Measurements from ENCODE around the gene ACBD3. TPM values are rescaled to one million over a fixed set of nuclear protein-coding genes. Genes with fewer than 3 reads are reported as not detected.

ACBD3 gene
- polyA plus RNA-seq, 4 donors: 16.1 to 42.4 (median 23.4) TPM

GRCh38 chr1:226098870-226099835, 87.4 kb downstream of the ACBD3 start:
- WGBS, 3 donors: 91 to 97% (median 94%) methylated on average over 3 of the region's 3 CpGs
- no peak for DNase-seq
- no peaks in the 10 kb centered on the region for H3K4me1 ChIP-seq (ENCODE audit: control insufficient read depth in 3 of 3, insufficient read depth in 2 of 3, low read depth in 1 of 3, low read length in 2 of 3)
- no peaks in the 10 kb centered on the region for H3K9me3 ChIP-seq (ENCODE audit: control insufficient read depth in 2 of 2, insufficient read depth in 1 of 2, low read depth in 1 of 2, low read length in 1 of 2)
- H3K27ac ChIP-seq (ENCODE audit: low read depth in 1 of 3, low read length in 2 of 3): no peak overlapping the region
- peaks cover 0 to 9% (median 0%) of the 10 kb centered on the region in 3 donors for H3K27me3 ChIP-seq (ENCODE audit: control insufficient read depth in 3 of 3, insufficient read depth in 3 of 3, low read length in 3 of 3)
- H3K4me3 ChIP-seq (ENCODE audit: low read depth in 1 of 3, low read length in 3 of 3): no peak overlapping the region
- H3K36me3 ChIP-seq (ENCODE audit: control insufficient read depth in 3 of 3, insufficient read depth in 2 of 3, low read depth in 1 of 3, low read length in 3 of 3): peaks cover 0 to 3% (median 0%) of the 10 kb centered on the region in 3 donors
- no peak for FAIRE-seq

- peaks cover 0 to 9% (median 0%) of the 10 kb centered on the region in 3 donors for H3K27me3 ChIP-seq (ENCODE audit: control insufficient read depth in 3 of 3, insufficient read depth in 3 of 3, low read length in 3 of 3)
- H3K4me1 ChIP-seq (ENCODE audit: control insufficient read depth in 3 of 3, insufficient read depth in 2 of 3, low read depth in 1 of 3, low read length in 2 of 3): no peaks in the 10 kb centered on the region
- DNase-seq (no peak), FAIRE-seq (no peak)
- 74 to 82% (median 81%) methylated on average over 5 of the region's 5 CpGs for WGBS, 3 donors
- no peak overlapping the region for H3K27ac ChIP-seq (ENCODE audit: low read depth in 1 of 3, low read length in 2 of 3)
- H3K9me3 ChIP-seq (ENCODE audit: control insufficient read depth in 2 of 2, insufficient read depth in 1 of 2, low read depth in 1 of 2, low read length in 1 of 2): no peaks in the 10 kb centered on the region
- H3K36me3 ChIP-seq (ENCODE audit: control insufficient read depth in 3 of 3, insufficient read depth in 2 of 3, low read depth in 1 of 3, low read length in 3 of 3): peaks cover 0 to 3% (median 0%) of the 10 kb centered on the region in 3 donors
- no peak overlapping the region for H3K4me3 ChIP-seq (ENCODE audit: low read depth in 1 of 3, low read length in 3 of 3)
Measured at GRCh38 chr1:226097866-226098625, 88.5 kb downstream of the ACBD3 start.

GRCh38 chr1:226095286-226095685, 91.3 kb downstream of the ACBD3 start:
- Histone ChIP-seq H3K36me3 (ENCODE audit: control insufficient read depth in 3 of 3, insufficient read depth in 2 of 3, low read depth in 1 of 3, low read length in 3 of 3) (peaks cover 0 to 3% (median 0%) of the 10 kb centered on the region in 3 donors), H3K4me3 (ENCODE audit: low read depth in 1 of 3, low read length in 3 of 3) (no peak overlapping the region), H3K4me1 (ENCODE audit: control insufficient read depth in 3 of 3, insufficient read depth in 2 of 3, low read depth in 1 of 3, low read length in 2 of 3) (no peaks in the 10 kb centered on the region), H3K27me3 (ENCODE audit: control insufficient read depth in 3 of 3, insufficient read depth in 3 of 3, low read length in 3 of 3) (peaks cover 0 to 6% (median 0%) of the 10 kb centered on the region in 3 donors), H3K27ac (ENCODE audit: low read depth in 1 of 3, low read length in 2 of 3) (no peak overlapping the region), H3K9me3 (ENCODE audit: control insufficient read depth in 2 of 2, insufficient read depth in 1 of 2, low read depth in 1 of 2, low read length in 1 of 2) (no peaks in the 10 kb centered on the region)
- 84 to 89% (median 87%) methylated on average over 2 of the region's 2 CpGs for WGBS, 3 donors
- no peak for FAIRE-seq
- DNase-seq: no peak

Other genes with a start within 250 kb of the ACBD3 start
- gene LEFTY2, start 245.5 kb downstream of the ACBD3 start, polyA plus RNA-seq: under 1 TPM in 2 of 4 donors, not detected in 2; 0.01 to 0.07 TPM
- gene SDE2, start 187.4 kb downstream of the ACBD3 start, polyA plus RNA-seq: 10 to 100 TPM in 2 of 4 donors, 1 to 10 TPM in 2; 7.8 to 16.8 (median 9.7) TPM
- gene H3-3A, start 124.0 kb downstream of the ACBD3 start, polyA plus RNA-seq: 1,000 to 10,000 TPM in 2 of 4 donors, 100 to 1,000 TPM in 2; 697 to 1,257 (median 934) TPM
- gene MIXL1, start 36.9 kb upstream of the ACBD3 start, polyA plus RNA-seq: 1 to 10 TPM in 1 of 4 donors, under 1 TPM in 2, not detected in 1; 0.06 to 1.1 (median 0.15) TPM
- 1 to 10 TPM; 1.8 to 5.5 (median 3.7) TPM for gene LIN9, start 122.4 kb upstream of the ACBD3 start, polyA plus RNA-seq
- 10 to 100 TPM; 17.4 to 54.2 (median 35.2) TPM for gene PARP1, start 221.4 kb upstream of the ACBD3 start, polyA plus RNA-seq

Data from small intestine (tissue), 7 donors.